HFFc6 (cell line): ENCODE measurements around the gene GNB1. TPM values are rescaled to one million over a fixed set of nuclear protein-coding genes. Genes with fewer than 3 reads are reported as not detected.

ENCODE experiments used
- DNase-seq: peaks from one replicate; pipeline ENCODE4 v3.0.0-alpha.2; 2018
- H3K27ac Mint-ChIP-seq: 2 replicates; pipeline ENCODE4 v1.8.0; 2020; ENCODE audit warnings: mild to moderate bottlenecking, mixed read lengths
- H3K27me3 Mint-ChIP-seq: 2 replicates; pipeline ENCODE4 v1.8.0; 2021; ENCODE audit warnings: mild to moderate bottlenecking, moderate library complexity, mixed read lengths; ENCODE audit not compliant: insufficient read depth
- H3K36me3 Mint-ChIP-seq: 2 replicates; pipeline ENCODE4 v1.8.0; 2021; ENCODE audit warnings: low read depth, mixed read lengths
- H3K4me1 Mint-ChIP-seq: 2 replicates; pipeline ENCODE4 v1.8.0; 2020; ENCODE audit warnings: low read depth, mixed read lengths
- H3K4me3 Mint-ChIP-seq: 2 replicates; pipeline ENCODE4 v1.8.0; 2020; ENCODE audit warnings: mild to moderate bottlenecking, moderate library complexity, mixed read lengths
- H3K9me3 Mint-ChIP-seq: 2 replicates; pipeline ENCODE4 v1.8.0; 2020; ENCODE audit warnings: mild to moderate bottlenecking, mixed read lengths
- total RNA-seq, 6 experiments: library from RNA; stranded (reverse); fragmentation: NEBNext Ultra II Directional; extraction: Animal tissue kit (Norgen Biotek cat#: 25700); gene quantifications; 2 replicates in 1 of 6; 3 replicates in 5 of 6; pipeline ENCODE4 v1.2.3, GENCODE V29; 2021
- TF ChIP-seq, protein P1 (sequence below): fragments of 200-600 bp; sonication (generic); IDR thresholded peaks from 2 replicates; pipeline ENCODE4 v1.5.0; 2021; ENCODE audit warnings: antibody characterized with exemption, mild to moderate bottlenecking

Gene GNB1
- total RNA-seq, 6 experiments from 2014 or later, result 502 to 618 (median 574) TPM

DNA sequence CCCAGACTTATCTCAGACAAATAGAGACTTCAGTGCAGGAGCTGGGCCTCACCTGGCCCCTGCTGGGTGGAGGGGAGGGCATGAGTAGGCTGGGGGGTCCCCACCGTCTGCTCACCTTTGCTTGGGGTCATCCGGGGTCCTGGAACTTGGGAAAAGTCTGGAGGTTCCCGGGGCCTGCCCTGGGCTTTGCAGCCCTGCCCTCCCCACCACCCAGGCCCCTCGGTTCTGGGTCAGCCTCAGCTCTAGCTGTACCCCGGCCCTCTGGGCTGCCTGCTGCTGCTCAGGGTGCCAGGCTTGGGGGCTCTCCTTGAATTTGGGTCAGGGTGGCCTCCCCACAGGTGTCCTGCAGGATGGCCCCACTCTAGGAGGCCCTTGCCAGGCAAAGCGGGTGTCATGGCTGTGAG lies 30.6 kb upstream of the GNB1 start:
- Mint-ChIP-seq H3K4me1 (no peaks in the 10 kb centered on the region), H3K36me3 (no peaks in the 10 kb centered on the region), H3K9me3 (no peaks in the 10 kb centered on the region), H3K27me3 (peaks cover 16% of the 10 kb centered on the region), H3K4me3 (no peak overlapping the region), H3K27ac (no peak overlapping the region)
- DNase-seq, result no peak
- TF ChIP-seq, protein P1, sequence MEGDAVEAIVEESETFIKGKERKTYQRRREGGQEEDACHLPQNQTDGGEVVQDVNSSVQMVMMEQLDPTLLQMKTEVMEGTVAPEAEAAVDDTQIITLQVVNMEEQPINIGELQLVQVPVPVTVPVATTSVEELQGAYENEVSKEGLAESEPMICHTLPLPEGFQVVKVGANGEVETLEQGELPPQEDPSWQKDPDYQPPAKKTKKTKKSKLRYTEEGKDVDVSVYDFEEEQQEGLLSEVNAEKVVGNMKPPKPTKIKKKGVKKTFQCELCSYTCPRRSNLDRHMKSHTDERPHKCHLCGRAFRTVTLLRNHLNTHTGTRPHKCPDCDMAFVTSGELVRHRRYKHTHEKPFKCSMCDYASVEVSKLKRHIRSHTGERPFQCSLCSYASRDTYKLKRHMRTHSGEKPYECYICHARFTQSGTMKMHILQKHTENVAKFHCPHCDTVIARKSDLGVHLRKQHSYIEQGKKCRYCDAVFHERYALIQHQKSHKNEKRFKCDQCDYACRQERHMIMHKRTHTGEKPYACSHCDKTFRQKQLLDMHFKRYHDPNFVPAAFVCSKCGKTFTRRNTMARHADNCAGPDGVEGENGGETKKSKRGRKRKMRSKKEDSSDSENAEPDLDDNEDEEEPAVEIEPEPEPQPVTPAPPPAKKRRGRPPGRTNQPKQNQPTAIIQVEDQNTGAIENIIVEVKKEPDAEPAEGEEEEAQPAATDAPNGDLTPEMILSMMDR, result no peak

DNA sequence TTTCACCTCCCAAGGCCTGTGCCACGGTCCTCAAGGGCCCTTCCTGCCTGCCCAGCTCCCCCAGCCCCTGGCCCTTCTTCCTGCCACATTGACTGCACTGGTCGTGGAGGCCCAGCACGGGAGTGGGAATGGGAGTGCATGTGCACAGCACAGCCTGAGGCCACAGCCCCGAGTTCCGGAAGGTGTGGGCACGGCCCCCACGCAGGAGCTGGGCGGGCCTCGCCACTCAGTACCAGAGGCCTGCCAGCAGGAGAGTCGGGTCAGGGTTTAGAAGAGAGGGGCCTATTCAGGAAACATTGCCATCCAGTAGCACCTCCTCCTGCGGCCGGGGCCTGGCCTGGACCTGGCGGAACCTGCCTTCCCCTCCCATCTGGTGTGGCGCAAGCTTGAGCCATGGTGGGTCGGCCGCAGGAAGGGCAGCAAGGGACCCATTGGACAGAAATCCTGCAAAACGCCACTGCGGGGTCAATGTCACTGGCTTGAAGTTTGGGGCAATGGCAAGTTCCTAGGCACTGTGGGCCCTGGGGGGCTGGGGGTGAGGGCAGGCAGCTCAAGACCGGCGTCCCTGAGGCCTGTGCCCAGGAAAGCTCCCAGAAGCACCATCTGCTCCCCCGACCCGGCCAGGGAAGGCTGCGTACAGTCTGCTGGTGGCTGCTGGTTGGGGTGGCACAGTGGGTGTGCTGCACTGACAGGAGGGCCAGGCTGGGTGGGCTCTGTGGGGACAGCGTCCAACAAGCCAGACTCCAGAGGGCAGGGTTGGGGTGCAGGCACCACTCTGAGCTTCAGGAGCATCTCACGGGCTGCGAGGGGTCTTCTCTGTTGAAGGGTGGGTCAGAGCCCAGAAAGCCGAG lies 29.9 kb upstream of the GNB1 start:
- Mint-ChIP-seq H3K27me3 (peaks cover 19% of the 10 kb centered on the region), H3K4me3 (no peak overlapping the region), H3K36me3 (no peaks in the 10 kb centered on the region), H3K9me3 (no peaks in the 10 kb centered on the region), H3K27ac (no peak overlapping the region), H3K4me1 (no peaks in the 10 kb centered on the region)
- TF ChIP-seq, protein P1, result no peak; the same call in 1 of the 2 replicates
- DNase-seq, result no peak

DNA sequence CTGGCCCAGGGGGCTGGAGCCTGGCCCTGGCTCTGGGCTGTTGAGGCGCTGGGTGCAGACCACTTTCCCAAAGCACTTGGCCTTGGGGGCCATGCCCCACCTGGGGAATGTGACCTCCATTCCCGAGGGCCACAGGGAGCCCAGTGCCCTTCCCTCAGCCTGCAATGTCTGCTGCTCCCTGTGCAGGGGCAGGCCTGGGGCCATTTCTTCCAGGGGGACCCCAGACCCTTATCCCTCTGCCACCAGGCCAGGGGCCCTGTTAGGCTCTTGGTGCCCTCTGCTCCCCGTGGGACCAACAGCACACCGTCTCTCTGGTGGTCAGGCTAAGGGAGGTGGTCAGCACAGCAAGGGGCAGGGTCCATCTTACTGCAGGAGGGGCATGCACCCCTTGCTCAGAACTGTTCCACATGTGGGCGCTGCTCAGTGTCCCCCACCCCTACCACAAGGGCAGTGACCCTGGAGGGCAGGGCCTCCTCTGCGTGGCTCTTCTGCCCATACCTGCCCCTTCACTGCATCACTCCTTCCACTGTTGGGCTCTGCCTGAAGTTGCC lies 29.2 kb upstream of the GNB1 start:
- Mint-ChIP-seq H3K27ac (no peak overlapping the region), H3K4me1 (no peaks in the 10 kb centered on the region), H3K36me3 (no peaks in the 10 kb centered on the region), H3K27me3 (peaks cover 19% of the 10 kb centered on the region), H3K9me3 (no peaks in the 10 kb centered on the region), H3K4me3 (no peak overlapping the region)
- TF ChIP-seq, protein P1, result no peak
- no peak for DNase-seq

DNA sequence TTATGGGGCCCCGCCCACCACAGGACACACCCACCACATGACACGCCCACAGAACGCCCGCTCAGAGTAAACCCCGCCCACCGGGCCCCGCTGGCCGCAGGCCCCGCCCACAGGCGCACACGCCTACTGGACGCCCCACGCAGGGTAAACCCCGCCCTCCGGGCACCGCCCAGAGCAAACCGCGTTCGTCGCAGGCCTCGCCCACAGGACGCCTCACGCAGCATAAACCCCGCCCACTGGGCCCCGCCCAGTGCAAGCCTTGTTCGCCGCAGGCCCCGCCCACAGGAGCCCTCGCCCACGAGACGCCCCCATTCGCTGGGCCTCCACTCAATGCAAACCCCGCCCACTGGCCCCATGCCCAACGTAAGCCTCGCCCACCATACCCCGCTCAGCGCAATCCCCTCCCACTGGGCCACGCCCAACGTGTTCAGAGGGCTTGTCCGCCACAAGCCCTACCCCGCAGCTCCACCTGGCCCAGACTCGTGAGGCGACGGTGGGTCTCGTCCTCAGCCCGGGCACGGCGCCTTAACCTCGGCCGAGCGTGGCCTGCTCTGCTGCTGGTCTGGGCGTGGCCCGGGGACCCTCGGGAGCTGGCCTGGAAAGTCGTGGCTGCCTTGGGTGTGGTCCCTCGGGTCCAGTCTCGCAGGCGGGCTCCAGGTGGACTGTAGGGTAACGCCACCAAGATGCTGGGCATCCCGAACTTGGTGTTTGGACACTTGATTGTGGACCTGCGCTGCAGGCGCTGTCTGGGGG lies 28.6 kb upstream of the GNB1 start:
- no peaks in the 10 kb centered on the region for H3K4me1 Mint-ChIP-seq
- H3K27me3 Mint-ChIP-seq, result peaks cover 14% of the 10 kb centered on the region
- no peak overlapping the region for H3K27ac Mint-ChIP-seq
- H3K36me3 Mint-ChIP-seq, result no peaks in the 10 kb centered on the region
- TF ChIP-seq, protein P1, result no peak
- peak; percentile 95 for DNase-seq
- H3K9me3 Mint-ChIP-seq, result no peaks in the 10 kb centered on the region
- peak overlapping the region; percentile 42; the same call in 1 of the 2 replicates for H3K4me3 Mint-ChIP-seq

DNA sequence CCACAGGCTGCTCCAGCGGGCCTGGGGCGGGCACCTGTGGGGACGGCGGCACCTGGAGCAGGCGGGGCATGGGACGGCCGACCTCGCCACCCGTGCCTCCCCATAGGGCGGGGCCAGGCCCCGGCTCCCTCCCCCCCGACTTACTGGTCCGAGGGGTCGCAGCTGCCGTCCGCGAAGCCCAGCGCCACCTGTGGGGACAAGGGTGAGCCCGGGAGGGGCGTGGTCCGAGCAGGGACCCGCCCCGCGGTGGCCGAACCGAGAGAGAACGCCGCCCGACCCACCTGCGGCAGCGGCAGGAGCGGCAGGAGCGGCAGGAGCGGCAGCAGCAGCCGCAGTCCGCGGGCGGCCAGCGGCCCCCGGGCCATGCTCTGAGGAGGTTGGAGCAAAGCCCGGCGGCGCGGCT lies 28.0 kb upstream of the GNB1 start, which contains the start of gene TMEM52:
Gene TMEM52 (minus strand): TSS at position 379 of the 403 bp plus-strand sequence. CDS start 14 bp downstream, at position 365.
- H3K9me3 Mint-ChIP-seq, result no peaks in the 10 kb centered on the region
- peak within 1 kb of the TSS; percentile 42; the same call in 1 of the 2 replicates for H3K4me3 Mint-ChIP-seq
- no peak for DNase-seq
- H3K4me1 Mint-ChIP-seq, result no peaks in the 10 kb centered on the region
- H3K27ac Mint-ChIP-seq, result no peak within 1 kb of the TSS
- H3K36me3 Mint-ChIP-seq, result no peaks in the 10 kb centered on the region
- H3K27me3 Mint-ChIP-seq, result peaks cover 16% of the 10 kb centered on the region
- TF ChIP-seq, protein P1, result no peak; the same call in 1 of the 2 replicates
